Measurements from ENCODE around the gene ACTMAP.

DNA sequence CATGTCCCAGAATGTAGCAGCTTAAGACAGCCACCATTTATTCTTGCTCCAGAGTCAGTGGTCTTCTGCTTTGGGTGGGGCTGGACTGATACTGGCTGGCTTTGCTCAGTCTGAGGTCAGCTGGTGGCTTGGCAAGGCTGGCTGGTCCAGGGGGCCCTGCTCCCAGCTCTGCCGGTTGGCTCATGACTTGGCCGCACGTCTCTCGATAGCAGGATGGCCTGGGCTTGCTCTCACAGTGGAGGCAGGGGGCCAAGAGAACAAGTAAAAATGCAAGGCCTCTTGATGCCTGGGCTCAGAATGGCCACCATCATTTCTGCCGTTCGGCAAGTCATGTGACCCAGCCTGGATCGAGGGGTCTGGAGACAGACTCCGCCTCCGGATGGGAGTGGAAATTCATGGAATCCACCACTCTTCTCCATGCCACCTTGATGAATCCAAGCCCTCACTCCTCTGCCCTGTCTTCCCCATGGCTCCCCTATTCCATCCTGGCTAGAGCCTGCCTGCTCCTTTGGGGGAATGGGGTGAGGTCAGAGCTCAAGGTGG lies 13.1 kb downstream of the ACTMAP start:
- TF ChIP-seq, protein P1, sequence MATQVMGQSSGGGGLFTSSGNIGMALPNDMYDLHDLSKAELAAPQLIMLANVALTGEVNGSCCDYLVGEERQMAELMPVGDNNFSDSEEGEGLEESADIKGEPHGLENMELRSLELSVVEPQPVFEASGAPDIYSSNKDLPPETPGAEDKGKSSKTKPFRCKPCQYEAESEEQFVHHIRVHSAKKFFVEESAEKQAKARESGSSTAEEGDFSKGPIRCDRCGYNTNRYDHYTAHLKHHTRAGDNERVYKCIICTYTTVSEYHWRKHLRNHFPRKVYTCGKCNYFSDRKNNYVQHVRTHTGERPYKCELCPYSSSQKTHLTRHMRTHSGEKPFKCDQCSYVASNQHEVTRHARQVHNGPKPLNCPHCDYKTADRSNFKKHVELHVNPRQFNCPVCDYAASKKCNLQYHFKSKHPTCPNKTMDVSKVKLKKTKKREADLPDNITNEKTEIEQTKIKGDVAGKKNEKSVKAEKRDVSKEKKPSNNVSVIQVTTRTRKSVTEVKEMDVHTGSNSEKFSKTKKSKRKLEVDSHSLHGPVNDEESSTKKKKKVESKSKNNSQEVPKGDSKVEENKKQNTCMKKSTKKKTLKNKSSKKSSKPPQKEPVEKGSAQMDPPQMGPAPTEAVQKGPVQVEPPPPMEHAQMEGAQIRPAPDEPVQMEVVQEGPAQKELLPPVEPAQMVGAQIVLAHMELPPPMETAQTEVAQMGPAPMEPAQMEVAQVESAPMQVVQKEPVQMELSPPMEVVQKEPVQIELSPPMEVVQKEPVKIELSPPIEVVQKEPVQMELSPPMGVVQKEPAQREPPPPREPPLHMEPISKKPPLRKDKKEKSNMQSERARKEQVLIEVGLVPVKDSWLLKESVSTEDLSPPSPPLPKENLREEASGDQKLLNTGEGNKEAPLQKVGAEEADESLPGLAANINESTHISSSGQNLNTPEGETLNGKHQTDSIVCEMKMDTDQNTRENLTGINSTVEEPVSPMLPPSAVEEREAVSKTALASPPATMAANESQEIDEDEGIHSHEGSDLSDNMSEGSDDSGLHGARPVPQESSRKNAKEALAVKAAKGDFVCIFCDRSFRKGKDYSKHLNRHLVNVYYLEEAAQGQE (IDR thresholded peaks at IDR 0.05): no peak
- TF ChIP-seq, protein P2, sequence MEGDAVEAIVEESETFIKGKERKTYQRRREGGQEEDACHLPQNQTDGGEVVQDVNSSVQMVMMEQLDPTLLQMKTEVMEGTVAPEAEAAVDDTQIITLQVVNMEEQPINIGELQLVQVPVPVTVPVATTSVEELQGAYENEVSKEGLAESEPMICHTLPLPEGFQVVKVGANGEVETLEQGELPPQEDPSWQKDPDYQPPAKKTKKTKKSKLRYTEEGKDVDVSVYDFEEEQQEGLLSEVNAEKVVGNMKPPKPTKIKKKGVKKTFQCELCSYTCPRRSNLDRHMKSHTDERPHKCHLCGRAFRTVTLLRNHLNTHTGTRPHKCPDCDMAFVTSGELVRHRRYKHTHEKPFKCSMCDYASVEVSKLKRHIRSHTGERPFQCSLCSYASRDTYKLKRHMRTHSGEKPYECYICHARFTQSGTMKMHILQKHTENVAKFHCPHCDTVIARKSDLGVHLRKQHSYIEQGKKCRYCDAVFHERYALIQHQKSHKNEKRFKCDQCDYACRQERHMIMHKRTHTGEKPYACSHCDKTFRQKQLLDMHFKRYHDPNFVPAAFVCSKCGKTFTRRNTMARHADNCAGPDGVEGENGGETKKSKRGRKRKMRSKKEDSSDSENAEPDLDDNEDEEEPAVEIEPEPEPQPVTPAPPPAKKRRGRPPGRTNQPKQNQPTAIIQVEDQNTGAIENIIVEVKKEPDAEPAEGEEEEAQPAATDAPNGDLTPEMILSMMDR (IDR thresholded peaks at IDR 0.05; ENCODE audit: low read depth, low read length, missing input control): no peak
- TF ChIP-seq YY1 (IDR thresholded peaks at IDR 0.05) (no peak), RAD21 (IDR thresholded peaks at IDR 0.05) (no peak), TAF1 (conservative IDR thresholded peaks at IDR 0.05) (no peak), JUND (IDR thresholded peaks at IDR 0.05) (no peak), SP1 (IDR thresholded peaks at IDR 0.05) (no peak)
- TF ChIP-seq, protein P3, sequence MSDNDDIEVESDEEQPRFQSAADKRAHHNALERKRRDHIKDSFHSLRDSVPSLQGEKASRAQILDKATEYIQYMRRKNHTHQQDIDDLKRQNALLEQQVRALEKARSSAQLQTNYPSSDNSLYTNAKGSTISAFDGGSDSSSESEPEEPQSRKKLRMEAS (IDR thresholded peaks at IDR 0.05): no peak

Measured in liver (tissue), 3 donors.